ENCODE results near the gene DPAGT1.
A peak's percentile ranks its signal among the peaks of the same experiment; 100 is the strongest.
"Not testable (repeated sequence)": the region's sequence is repeated elsewhere in the genome, so short reads cannot be mapped to it uniquely, and the experiment has no call there.

The DPAGT1 gene

GRCh38 chr11:119116235-119116594 lies 14.6 kb upstream of the DPAGT1 start:
- DNase-seq (ENCODE audit: insufficient read length, low spot score) = no peak
- no peak for FAIRE-seq

- FAIRE-seq = no peak
- no peak for DNase-seq (ENCODE audit: insufficient read length, low spot score)
These were observed 14.0 kb upstream of the DPAGT1 start for GRCh38 chr11:119115484-119116234.

- FAIRE-seq (no peak), DNase-seq (ENCODE audit: insufficient read length, low spot score) (no peak)
These were observed 12.7 kb upstream of the DPAGT1 start for GRCh38 chr11:119114351-119114750.

GRCh38 chr11:119113716-119114115 lies 12.1 kb upstream of the DPAGT1 start:
- no peak for FAIRE-seq
- DNase-seq (ENCODE audit: insufficient read length, low spot score) = no peak

GRCh38 chr11:119112314-119113020 lies 10.8 kb upstream of the DPAGT1 start:
- FAIRE-seq (no peak), DNase-seq (ENCODE audit: insufficient read length, low spot score) (no peak)

GRCh38 chr11:119111361-119111925 lies 9.8 kb upstream of the DPAGT1 start:
- FAIRE-seq (no peak), DNase-seq (ENCODE audit: insufficient read length, low spot score) (no peak)

GRCh38 chr11:119110439-119110838 lies 8.8 kb upstream of the DPAGT1 start:
- FAIRE-seq (no peak), DNase-seq (ENCODE audit: insufficient read length, low spot score) (no peak)

GRCh38 chr11:119109843-119110242 lies 8.2 kb upstream of the DPAGT1 start:
- FAIRE-seq = no peak

GRCh38 chr11:119108857-119109221 lies 7.2 kb upstream of the DPAGT1 start:
- no peak for FAIRE-seq

More at GRCh38 chr11:119109843-119110242, 8.2 kb upstream of the DPAGT1 start:
- DNase-seq (ENCODE audit: insufficient read length, low spot score) = no peak

GRCh38 chr11:119108146-119108856 lies 6.6 kb upstream of the DPAGT1 start:
- FAIRE-seq (peak; percentile 79), DNase-seq (ENCODE audit: insufficient read length, low spot score) (peak; percentile 45)

More at GRCh38 chr11:119108857-119109221, 7.2 kb upstream of the DPAGT1 start:
- no peak for DNase-seq (ENCODE audit: insufficient read length, low spot score)

GRCh38 chr11:119107538-119108145 lies 6.0 kb upstream of the DPAGT1 start:
- DNase-seq (ENCODE audit: insufficient read length, low spot score) = no peak
- FAIRE-seq = no peak

- DNase-seq (ENCODE audit: insufficient read length, low spot score) = peak; percentile 89
- FAIRE-seq = peak; percentile 93
These were observed 5.2 kb upstream of the DPAGT1 start, which contains the start of gene C2CD2L for GRCh38 chr11:119106564-119107537. C2CD2L (plus strand) TSS chr11:119107344; CDS start chr11:119107742, 398 bp downstream.

GRCh38 chr11:119103793-119104192 lies 2.1 kb upstream of the DPAGT1 start:
- no peak for FAIRE-seq
- no peak for DNase-seq (ENCODE audit: insufficient read length, low spot score)

- not testable (repeated sequence) for FAIRE-seq; DNase-seq (ENCODE audit: insufficient read length, low spot score)
These were observed 1.6 kb upstream of the DPAGT1 start for GRCh38 chr11:119103161-119103664.

GRCh38 chr11:119100994-119101758 lies 477 bp downstream of the DPAGT1 start:
- FAIRE-seq = no peak
- no peak for DNase-seq (ENCODE audit: insufficient read length, low spot score)

- DNase-seq (ENCODE audit: insufficient read length, low spot score) (peak; percentile 35), FAIRE-seq (peak; percentile 20)
These were observed 1.2 kb downstream of the DPAGT1 start for GRCh38 chr11:119100246-119100970.

- no peak for FAIRE-seq
These were observed 1.9 kb downstream of the DPAGT1 start for GRCh38 chr11:119099711-119100110.

More at GRCh38 chr11:119099711-119100110, 1.9 kb downstream of the DPAGT1 start:
- DNase-seq (ENCODE audit: insufficient read length, low spot score) = no peak
